NCI-H1092 (cell line): ENCODE measurements around the gene LRP1.

Experiments used
- DNase-seq: peaks from one replicate; lab custom pipeline; 2025; lab: John Stamatoyannopoulos, UW

LRP1 gene

DNA sequence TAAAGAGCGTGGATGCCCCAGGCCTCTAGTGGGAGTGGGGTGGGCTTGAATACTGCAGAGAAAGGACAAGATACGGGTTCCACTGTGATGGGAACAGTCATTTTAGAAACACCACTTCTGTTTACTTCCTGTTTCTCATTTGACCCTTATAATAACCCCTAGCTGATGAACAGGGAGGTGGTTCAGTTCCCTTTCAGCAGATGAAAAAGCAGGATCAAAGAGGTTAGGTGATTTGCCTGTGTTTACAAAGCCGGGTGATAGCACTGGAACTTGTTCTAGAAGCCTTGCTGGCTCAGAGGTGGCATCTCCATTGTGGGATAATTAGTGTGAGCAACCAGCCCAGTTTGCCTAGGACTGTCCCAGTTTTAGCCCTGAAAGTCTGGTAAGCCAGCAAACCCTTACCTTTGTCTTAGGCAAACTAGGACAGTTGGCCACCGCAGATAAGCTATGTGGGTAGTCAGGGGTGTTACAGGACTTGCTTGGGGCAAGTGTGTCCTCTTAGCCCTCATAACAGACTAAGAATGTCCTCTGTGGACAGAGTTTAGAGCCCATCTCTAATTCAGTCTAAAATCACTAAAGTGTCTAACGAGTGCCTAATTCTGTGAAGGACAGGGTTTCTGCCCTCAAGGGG, 26.6 kb downstream of the LRP1 start:
- no peak for DNase-seq

DNA sequence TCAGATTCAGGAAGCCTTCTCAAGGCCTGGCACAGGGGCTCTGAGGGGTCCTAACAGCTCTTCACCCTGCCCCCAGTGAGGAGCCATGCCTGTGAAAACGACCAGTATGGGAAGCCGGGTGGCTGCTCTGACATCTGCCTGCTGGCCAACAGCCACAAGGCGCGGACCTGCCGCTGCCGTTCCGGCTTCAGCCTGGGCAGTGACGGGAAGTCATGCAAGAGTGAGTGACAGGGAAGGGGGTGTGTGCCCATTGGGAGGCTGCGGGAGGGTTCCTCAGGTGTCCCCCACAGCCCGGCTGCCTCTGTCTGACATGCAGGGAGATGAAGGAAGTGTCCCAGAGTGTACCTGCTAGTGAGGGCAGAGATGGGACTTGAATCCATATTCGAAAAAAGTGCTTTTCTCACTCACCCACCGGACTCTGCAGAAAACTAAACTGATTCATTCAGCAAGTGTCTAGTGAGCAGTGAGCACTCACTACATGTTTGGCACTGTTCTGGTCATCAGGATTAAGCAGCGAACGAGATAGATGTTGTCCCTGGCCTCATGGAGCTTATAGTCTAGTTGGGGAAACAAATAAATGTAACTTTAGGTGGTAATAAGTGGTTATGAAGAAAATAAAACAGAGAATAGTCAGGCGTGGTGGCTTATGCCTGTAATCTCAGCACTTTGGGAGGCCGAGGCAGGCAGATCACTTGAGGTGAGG, 28.6 kb downstream of the LRP1 start:
- no peak for DNase-seq

DNA sequence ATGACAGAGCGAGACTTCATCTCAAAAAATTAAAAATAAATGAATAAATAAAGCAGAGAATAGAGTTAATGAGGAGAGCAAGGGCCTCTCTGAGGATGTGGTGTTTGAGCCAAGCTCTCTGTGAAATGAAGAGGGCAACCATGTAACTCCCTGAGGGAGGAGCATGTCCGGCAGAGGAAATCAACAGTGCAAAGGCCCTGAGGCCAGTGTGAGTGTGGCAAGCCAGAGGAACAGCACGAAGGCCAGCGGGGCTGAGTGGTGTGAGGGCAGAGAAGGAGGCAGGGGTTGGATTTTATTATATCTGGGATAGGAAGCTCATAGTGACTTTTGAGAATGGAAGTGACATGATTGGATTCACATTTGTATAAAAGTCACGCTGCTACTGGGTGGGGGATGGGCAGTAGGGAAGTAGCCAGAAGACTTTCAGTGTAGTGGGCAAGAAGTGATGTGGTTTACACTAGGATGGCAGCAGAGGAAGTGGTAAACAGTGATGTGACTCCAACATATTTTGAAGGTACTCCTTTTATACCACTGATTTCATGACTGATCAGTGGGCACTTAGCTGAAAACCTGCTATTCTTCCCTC, 29.4 kb downstream of the LRP1 start:
- no peak for DNase-seq

DNA sequence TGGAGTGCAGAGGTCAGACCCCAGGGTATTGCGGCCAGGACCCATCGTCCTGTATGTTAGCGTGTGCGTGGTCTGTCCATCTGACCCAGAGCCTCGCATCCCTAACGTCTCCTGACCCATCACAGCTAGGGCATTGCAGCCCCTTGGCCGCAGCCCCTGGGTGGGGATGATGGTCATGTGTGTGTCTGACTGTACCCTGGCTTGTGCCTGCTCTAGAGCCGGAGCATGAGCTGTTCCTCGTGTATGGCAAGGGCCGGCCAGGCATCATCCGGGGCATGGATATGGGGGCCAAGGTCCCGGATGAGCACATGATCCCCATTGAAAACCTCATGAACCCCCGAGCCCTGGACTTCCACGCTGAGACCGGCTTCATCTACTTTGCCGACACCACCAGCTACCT, 29.9 kb downstream of the LRP1 start:
- DNase-seq: no peak

DNA sequence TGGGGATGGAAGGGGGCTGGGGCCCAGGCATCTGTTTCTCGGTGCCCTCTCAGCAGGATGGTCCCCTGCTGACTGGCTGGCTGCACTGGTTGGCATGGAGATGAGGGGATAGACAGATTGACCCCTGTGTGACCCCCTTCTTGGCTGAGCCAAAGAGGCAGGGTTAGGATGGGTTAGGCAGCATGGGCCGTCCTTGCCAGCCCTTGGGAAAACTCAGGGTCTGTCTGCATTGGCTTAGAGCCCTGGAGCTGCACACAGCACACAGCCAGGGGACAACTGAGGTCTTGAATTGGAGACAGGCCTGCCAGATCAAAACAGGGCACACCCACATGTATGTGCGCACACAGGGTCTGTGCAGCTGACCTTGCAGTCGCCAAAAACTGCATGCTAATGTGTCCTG, 30.4 kb downstream of the LRP1 start:
- DNase-seq: no peak

DNA sequence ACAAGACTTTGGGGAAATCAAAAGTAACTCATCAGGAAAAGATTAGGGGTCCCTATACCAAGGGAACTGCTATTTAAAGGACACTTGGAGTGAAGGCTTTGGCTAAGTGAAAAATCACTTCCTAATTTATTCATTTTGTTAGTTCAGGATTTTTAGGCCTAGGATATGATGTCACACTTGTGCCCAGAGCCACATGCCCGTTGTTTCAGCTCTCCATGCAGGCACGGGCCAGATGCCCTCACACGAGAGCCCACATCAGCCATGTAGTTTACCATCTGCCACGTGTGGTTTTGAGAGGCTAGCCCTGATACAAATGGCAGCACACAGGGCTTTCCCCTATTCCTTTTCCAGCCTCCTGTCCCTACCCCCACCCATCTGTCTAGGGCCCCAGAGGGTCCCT, 31.0 kb downstream of the LRP1 start:
- DNase-seq: no peak

DNA sequence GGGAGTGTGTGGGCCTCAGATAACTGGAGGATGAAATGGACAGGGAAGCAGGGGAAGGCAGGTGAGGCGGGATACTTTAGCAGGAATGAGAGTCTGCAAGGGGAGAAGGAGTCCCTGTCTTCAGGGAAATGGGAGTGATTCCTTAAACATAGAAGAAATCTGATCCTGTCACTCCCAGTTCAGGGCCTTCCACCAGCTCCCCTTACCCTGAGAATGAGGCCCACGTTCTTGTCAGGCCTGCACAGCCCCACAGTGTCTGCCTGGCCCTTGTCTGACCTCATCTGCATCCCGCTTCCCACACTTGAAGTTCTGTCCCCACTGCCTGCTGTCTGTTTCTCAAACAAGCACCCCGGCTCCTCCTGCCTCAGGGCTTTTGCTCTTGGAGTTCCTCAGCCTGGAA, 31.8 kb downstream of the LRP1 start:
- no peak for DNase-seq

DNA sequence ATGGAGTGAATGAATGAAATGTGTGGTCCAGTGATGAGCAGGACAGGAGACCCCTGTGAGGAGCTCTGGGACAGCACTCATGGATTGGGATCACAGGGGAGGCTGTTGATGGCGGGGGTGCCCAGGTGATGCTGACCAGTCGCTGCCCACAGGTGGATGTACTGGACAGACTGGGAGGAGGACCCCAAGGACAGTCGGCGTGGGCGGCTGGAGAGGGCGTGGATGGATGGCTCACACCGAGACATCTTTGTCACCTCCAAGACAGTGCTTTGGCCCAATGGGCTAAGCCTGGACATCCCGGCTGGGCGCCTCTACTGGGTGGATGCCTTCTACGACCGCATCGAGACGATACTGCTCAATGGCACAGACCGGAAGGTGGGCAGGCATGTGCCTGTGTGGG, 32.5 kb downstream of the LRP1 start:
- no peak for DNase-seq

DNA sequence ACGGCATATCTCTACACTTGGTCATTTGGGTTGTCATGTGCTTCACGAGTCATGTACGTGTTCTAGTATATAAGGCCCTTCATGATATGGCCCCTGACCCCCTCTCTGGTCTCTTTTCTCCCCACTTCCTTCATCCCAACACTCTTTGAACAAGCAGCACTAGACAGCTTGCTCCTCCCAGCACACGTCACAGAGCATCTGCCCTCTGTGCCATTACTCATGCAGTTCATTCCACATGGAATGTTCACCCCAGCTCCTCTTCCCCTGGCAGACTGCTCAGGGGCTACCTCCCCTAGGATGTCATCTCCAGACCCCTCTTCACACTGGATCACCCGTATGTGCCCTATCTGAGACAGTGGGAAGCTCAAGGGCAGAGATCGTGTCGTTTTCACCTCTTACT, 33.2 kb downstream of the LRP1 start:
- DNase-seq: no peak

DNA sequence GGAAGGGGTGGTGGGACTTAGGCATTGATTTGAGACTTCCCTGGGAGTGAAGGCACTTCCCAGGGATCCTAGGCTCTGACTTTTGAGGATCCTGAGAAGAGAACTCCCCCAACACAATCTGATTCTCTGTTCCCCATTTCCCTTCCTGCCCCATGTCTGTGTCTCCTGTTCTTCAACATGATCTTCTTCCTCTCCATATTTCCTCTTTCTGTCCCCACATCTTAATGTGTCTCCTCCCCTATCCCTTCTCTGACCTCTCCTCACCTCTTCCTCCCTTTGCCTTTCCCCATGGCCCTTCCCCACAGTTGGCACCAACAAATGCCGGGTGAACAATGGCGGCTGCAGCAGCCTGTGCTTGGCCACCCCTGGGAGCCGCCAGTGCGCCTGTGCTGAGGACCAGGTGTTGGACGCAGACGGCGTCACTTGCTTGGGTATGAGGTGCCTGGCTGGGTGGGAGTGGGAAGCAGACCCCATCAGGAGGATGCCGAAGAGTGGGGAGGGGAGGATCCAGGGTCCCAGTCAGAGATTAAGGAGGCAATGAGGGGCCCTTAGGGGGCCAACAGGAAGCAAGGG, 34.4 kb downstream of the LRP1 start:
- DNase-seq: no peak

DNA sequence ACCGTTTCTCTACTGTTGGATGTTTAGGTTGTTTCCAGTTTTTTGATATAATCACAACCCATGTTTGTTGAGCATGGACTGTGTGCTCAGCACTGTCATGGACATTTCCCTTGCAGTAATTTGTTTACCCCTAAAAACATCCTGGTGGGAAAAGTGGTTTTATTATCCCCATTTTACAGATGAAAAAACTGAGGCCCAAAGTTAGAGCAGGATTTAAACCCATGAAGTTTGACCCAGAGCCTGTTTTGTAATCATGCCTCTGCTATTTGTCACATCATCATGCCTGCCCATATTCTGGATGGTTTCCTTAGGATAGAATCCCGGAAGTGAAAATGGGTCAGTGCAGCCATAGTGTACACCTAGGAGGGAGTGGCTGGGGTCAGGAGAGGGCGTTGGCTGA, 36.2 kb downstream of the LRP1 start:
- no peak for DNase-seq

DNA sequence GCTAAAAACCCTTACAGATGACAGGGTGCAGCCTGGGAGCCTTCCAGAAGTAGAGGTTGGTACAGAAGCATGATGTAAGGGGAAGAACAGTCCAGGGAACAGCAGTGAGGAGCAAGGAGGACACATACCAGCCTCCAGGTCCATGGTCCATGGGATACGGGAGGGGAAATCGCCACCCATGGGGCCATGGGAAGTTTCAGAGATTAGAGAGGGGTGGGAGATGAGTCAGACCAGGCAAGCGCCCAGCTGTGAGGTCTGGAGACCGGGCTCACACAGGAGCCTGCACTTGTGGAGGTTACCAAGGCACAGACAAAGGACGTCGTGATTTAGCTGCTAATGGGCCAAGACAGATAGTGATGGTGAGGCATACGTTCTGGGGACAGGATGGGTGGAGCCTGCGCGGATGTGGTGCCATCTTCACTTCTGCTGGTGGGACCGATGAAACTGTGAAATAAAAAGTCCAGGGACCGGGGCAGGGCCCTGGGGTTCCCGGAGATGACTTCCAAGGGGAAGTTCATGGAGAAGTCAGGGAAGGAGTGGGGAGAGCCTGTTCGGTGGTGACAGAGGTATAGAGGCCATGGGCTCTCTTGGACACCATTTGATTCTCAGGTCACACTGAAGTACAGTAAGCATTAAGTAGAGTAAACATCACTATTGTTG, 36.8 kb downstream of the LRP1 start:
- DNase-seq: no peak

DNA sequence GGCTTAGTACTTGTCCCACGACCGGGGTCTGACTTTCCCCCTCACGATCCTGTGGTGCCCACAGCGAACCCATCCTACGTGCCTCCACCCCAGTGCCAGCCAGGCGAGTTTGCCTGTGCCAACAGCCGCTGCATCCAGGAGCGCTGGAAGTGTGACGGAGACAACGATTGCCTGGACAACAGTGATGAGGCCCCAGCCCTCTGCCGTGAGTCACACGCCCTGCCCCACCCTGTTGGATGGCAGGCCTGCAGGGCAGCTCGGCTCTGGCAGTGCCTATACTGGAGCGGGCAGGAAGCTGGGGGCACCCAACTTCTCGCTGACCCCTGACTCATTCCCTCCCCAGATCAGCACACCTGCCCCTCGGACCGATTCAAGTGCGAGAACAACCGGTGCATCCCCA, 37.5 kb downstream of the LRP1 start:
- no peak for DNase-seq

DNA sequence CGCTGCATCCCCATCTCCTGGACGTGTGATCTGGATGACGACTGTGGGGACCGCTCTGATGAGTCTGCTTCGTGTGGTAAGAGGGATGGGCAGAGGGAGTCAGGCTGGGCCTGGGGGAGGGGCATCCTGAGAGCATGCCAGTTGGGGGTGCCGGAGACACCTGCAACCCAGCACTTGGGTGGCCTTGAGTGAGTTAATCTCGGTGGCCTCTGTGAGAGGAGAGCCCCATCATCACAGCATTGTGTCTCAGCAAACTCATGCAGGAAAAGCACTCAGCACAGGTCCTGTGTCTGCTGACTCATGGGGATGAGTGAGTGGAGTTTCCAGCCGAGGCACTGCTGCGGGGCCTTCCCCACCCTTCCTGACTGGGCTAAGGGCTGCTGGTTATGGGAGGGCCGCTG, 38.7 kb downstream of the LRP1 start:
- no peak for DNase-seq

DNA sequence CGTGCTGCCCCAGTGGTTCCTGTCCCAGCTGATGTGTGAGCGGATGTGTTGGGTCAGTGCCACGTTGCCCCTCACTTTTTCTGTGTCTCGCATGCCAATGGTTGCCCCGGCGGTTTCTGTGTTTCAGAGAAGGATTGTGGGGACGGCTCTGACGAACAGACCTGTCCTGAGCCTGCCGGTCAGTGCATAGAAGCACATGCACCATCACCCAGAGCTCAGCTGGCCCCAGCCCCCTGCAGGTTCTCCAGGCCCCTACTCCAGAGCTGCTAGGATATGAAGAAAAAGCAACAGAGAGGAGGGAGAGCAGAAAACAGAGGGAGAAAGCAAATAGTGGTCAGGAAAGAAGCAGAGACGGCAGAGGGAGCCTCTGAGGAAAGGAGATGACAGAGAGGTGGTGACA, 39.8 kb downstream of the LRP1 start:
- no peak for DNase-seq

DNA sequence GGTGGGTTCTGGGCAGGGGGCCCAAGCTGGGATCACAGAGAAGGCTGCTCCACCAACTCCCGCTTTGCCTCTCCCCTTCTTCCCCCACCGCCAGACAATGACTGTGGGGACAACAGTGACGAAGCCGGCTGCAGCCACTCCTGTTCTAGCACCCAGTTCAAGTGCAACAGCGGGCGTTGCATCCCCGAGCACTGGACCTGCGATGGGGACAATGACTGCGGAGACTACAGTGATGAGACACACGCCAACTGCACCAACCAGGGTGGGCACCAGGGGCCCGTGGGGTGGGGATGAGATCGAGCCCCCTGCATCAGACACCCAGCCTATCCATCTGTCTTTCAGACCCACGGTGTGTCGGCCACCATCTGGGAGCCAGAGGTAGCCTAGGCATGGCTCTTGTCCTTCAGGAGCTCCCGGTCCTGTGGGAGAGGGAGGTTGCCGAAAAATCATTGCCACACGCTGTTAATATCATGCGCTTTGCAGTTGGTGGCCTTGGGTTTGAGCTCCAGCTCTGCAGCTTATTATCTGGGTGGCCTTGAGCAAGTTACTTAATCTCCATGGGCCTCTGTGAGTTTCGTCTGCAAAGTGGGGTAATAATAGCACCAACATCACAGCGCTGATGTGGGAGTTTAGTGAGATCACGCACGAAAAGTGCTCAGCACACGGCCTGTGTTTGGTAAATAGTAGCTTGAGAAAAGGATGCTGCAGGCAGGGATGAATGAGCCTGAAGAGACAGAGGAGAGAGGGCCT, 40.9 kb downstream of the LRP1 start:
- DNase-seq: no peak

DNA sequence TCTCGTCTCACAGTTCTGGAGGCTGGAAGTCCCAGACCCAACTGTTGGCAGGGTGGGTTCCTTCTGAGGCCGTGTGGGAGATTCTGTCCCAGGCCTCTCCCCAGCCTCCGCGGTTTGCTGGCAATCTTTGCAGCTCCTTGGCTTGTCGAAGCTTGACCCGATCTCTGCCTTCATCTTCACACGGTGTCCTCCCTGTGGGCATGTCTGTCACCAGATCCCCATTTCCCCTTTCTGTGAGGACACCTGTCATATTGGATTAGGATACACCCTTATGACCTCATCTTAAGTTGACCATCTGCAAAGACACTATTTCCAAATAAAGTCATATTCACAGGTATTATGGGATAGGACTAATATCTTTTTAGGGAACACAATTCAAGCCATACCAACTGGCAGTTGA, 41.7 kb downstream of the LRP1 start:
- no peak for DNase-seq

DNA sequence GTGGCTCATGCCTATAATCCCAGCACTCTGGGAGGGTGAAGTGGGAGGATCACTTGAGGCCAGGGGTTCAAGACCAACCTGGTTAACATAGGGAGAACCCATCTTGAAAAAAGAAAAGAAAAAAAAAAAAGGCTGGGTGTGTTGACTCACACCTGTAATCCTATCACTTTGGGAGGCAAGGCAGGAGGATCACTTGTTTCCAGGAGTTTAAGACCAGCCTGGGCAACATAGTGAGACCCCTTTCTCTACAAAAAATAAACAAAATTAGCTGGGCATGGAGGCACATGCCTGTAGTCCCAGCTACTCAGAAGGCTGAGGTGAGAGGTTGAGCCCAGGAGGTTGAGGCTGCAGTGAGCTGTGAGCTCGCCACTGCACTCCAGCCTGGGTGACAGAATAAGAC, 42.1 kb downstream of the LRP1 start:
- DNase-seq: no peak

DNA sequence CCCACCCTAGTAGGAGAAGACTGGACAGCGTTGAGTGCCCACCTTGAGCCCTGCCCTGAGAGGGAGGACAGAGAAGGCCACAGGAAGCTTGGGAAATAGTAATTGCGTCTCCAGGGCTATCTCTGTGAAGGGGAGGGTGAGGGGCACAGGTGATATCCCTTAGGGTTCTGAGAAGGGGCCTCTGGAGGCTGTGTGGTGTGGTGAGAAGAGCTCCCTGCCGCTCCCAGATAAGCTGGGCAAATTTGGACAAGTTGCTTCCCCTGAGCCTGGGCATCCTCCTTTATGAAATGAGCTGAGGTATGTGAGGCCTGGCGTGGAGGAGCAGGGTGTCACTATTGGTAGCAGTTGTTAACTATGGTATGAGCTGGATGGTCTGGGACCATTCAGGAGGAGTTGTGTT, 42.6 kb downstream of the LRP1 start:
- no peak for DNase-seq

DNA sequence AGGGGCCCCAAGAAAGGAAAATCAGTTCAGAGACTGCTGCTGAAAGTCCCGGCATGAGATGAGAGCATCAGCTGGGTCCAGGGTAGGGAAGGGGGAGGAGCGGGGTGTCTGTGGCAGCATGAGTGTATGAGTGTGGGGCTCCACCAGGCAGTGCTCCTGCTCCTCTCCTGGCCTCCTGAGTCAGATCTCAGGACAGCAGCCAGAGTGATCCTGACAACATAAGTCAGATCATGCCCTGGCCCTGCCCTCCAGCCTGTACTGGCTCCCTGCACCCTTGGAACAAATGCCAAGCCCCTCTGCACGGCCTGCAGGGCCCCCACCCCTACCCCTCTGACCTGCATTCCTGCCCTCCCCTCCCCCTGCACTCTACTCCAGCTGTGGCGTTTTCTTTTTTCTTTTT, 43.4 kb downstream of the LRP1 start:
- no peak for DNase-seq

DNA sequence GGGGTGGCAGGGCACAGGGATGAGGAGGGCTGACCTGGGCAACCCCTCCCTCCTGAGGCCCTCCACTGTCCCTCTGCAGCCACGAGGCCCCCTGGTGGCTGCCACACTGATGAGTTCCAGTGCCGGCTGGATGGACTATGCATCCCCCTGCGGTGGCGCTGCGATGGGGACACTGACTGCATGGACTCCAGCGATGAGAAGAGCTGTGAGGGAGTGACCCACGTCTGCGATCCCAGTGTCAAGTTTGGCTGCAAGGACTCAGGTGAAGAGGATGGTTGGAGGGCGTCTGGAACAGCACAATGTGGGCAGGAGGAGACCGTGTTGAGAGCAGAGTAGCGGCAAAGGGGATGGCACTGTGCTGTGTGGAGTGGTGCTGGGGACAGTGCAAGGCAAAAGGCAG, 44.8 kb downstream of the LRP1 start:
- DNase-seq: no peak

DNA sequence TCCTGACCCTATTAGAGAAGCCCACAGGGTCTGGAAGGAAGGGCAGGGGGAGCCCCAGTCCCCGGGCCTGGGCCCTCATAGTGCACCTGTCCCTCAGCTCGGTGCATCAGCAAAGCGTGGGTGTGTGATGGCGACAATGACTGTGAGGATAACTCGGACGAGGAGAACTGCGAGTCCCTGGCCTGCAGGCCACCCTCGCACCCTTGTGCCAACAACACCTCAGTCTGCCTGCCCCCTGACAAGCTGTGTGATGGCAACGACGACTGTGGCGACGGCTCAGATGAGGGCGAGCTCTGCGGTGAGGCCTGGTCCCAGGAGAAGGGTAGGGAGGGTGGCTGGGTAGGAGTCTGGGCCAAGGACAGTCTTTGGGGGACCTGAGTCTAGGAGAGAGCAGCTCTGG, 45.4 kb downstream of the LRP1 start:
- DNase-seq: no peak
